HepG2 (cell line): ENCODE data around the gene CCDC85C. TPM values are rescaled to one million over a fixed set of nuclear protein-coding genes. Genes with fewer than 3 reads are reported as not detected.

Experiments used
- ATAC-seq: fragments of 200-7000 bp; cut with Tn5 transposase; 3 replicates; pipeline ENCODE4 v1.9.1; 2020; ENCODE audit warnings: mild to moderate bottlenecking, moderate library complexity
- BruUV-seq: library from RNA; stranded (reverse); fragments of 400-500 nt; replicated peaks from 2 replicates; lab custom pipeline; 2021; lab: Mats Ljungman, UMichigan
- CTCF ChIA-PET: fragments of 300-600 bp; formaldehyde crosslinking; extraction: SDS; loops from one replicate; lab custom pipeline; 2021; ENCODE audit warnings: low total read pairs, inconsistent platforms, low intra/inter-chr PET ratio; lab: Yijun Ruan, JAX
- POLR2A ChIA-PET: fragments of 350-600 bp; sonication (Branson Sonifier 250); formaldehyde crosslinking; loops from one replicate; lab custom pipeline; 2020; ENCODE audit warnings: antibody characterized with exemption, inconsistent platforms; lab: Yijun Ruan, JAX
- DNase-seq: peaks from one replicate; pipeline ENCODE4 v3.0.0-alpha.2; 2015; ENCODE audit warnings: low spot score
- FAIRE-seq: peaks from 3 replicates; lab custom pipeline; 2011; peaks lifted over from hg19 to GRCh38; lab: Jason Lieb, UNC
- H2AFZ ChIP-seq: one replicate; pipeline ENCODE4 v1.6.1; 2011; ENCODE audit warnings: low read length, inconsistent platforms
- H3K27ac ChIP-seq: fragments of 300-600 bp; 3 replicates; pipeline ENCODE4 v1.8.0; 2011; ENCODE audit warnings: mixed run types, mild to moderate bottlenecking, mixed read lengths, low read length, inconsistent platforms; ENCODE audit not compliant: insufficient read depth; ENCODE audit errors: extremely low read length
- H3K27me3 ChIP-seq, 2 experiments: fragments of 200-600 bp in 1 of 2; 2 replicates in 1 of 2; 3 replicates in 1 of 2; pipeline versions ENCODE4 v1.6.0 to v1.8.0; 2011; ENCODE audit warnings: low read length in 2 of 2, mild to moderate bottlenecking in 2 of 2, moderate library complexity in 2 of 2, inconsistent platforms in 1 of 2; ENCODE audit not compliant: insufficient read depth in 2 of 2, control insufficient read depth in 1 of 2
- H3K36me3 ChIP-seq, 2 experiments: fragments of 200-600 bp in 1 of 2; replicated peaks in 1 of 2; 2 replicates in 1 of 2; 3 replicates in 1 of 2; pipeline versions ENCODE4 v1.5.1 to v1.8.0; 2011; ENCODE audit warnings: low read length in 2 of 2, inconsistent platforms in 1 of 2; ENCODE audit not compliant: insufficient read depth in 2 of 2, control insufficient read depth in 1 of 2
- H3K4me1 ChIP-seq: 2 replicates; pipeline ENCODE4 v1.5.1; 2012; ENCODE audit warnings: low read length, inconsistent platforms; ENCODE audit not compliant: insufficient read depth
- H3K4me2 ChIP-seq: 2 replicates; pipeline ENCODE4 v1.6.0; 2011; ENCODE audit warnings: low read depth, low read length, inconsistent platforms
- H3K4me3 ChIP-seq, 3 experiments: fragments of 200-600 bp in 1 of 3; sonication (generic), shearing (Covaris generic) in 1 of 3; replicated peaks in 1 of 3; 2 replicates each; pipeline ENCODE4 v1.5.1; 2011 to 2016; ENCODE audit warnings: low read length in 3 of 3, inconsistent platforms in 2 of 3, low read depth in 2 of 3, mild to moderate bottlenecking in 2 of 3, control low read depth in 1 of 3, mixed read lengths in 1 of 3; ENCODE audit not compliant: insufficient read depth in 1 of 3
- H3K79me2 ChIP-seq: one replicate; pipeline ENCODE4 v1.6.1; 2011; ENCODE audit warnings: low read length, inconsistent platforms; ENCODE audit not compliant: insufficient read depth
- H3K9ac ChIP-seq: 2 replicates; pipeline ENCODE4 v1.6.0; 2011; ENCODE audit warnings: mild to moderate bottlenecking, low read depth, low read length, inconsistent platforms; ENCODE audit not compliant: insufficient read depth
- H3K9me3 ChIP-seq: 2 replicates; pipeline ENCODE4 v1.5.1; 2012; ENCODE audit warnings: mild to moderate bottlenecking, low read length
- H4K20me1 ChIP-seq: 2 replicates; pipeline ENCODE4 v1.6.0; 2011; ENCODE audit warnings: inconsistent platforms, mild to moderate bottlenecking, low read length, moderate library complexity; ENCODE audit not compliant: insufficient read depth
- BORCS8-MEF2B ChIP-seq: sonication (generic); formaldehyde crosslinking; IDR thresholded peaks from 2 replicates; pipeline ENCODE4 v1.8.0; 2022; ENCODE audit warnings: mild to moderate bottlenecking, missing genetic modification reagents
- IRX3 ChIP-seq: sonication (generic); formaldehyde crosslinking; IDR thresholded peaks from 2 replicates; pipeline ENCODE4 v1.8.1; 2023; ENCODE audit warnings: mild to moderate bottlenecking, low read depth, missing genetic modification reagents, borderline replicate concordance
- MAFK ChIP-seq, 2 experiments: IDR thresholded peaks in 1 of 2; conservative IDR thresholded peaks in 1 of 2; 2 replicates each; pipeline ENCODE4 v1.6.1; 2011; ENCODE audit warnings: improper control_type of control experiment in 2 of 2, low read length in 2 of 2
- NR2F6 ChIP-seq, 2 experiments: IDR thresholded peaks; 2 replicates each; pipeline ENCODE4 v1.6.1; 2016; ENCODE audit warnings: antibody characterized with exemption in 1 of 2, mild to moderate bottlenecking in 1 of 2
- RXRA ChIP-seq: sonication (generic); formaldehyde crosslinking; IDR thresholded peaks from 2 replicates; pipeline ENCODE4 v1.5.1; 2020; ENCODE audit warnings: missing genetic modification reagents
- SMAD3 ChIP-seq: sonication (generic); formaldehyde crosslinking; IDR thresholded peaks from 2 replicates; pipeline ENCODE4 v1.4.0; 2020; ENCODE audit warnings: missing genetic modification reagents
- SUZ12 ChIP-seq: fragments of 150-350 bp; IDR thresholded peaks from 2 replicates; pipeline ENCODE4 v1.6.1; 2014; ENCODE audit warnings: low read depth, low read length
- YEATS4 ChIP-seq: sonication (generic); formaldehyde crosslinking; IDR thresholded peaks from 2 replicates; pipeline ENCODE4 v1.4.0; 2020; ENCODE audit warnings: missing genetic modification reagents, borderline replicate concordance
- ZBTB3 ChIP-seq: sonication (generic); formaldehyde crosslinking; IDR thresholded peaks from 2 replicates; pipeline ENCODE4 v1.4.0; 2020; ENCODE audit warnings: low read depth, mild to moderate bottlenecking, moderate library complexity, missing genetic modification reagents, borderline replicate concordance
- ZMYM2 ChIP-seq: sonication (generic); formaldehyde crosslinking; IDR thresholded peaks from 2 replicates; pipeline ENCODE4 v1.8.0; 2022; ENCODE audit warnings: mild to moderate bottlenecking, missing genetic modification reagents
- ZNF101 ChIP-seq: sonication (generic); formaldehyde crosslinking; IDR thresholded peaks from 2 replicates; pipeline ENCODE4 v1.4.0; 2020; ENCODE audit warnings: mild to moderate bottlenecking, low read depth, missing genetic modification reagents, borderline replicate concordance
- ZNF549 ChIP-seq: sonication (generic); formaldehyde crosslinking; IDR thresholded peaks from 2 replicates; pipeline ENCODE4 v1.5.0; 2020; ENCODE audit warnings: missing genetic modification reagents
- ZNF629 ChIP-seq: sonication (generic); formaldehyde crosslinking; conservative IDR thresholded peaks from 2 replicates; pipeline ENCODE4 v1.5.0; 2020; ENCODE audit warnings: missing genetic modification reagents
- ZNF724P ChIP-seq: sonication (generic); formaldehyde crosslinking; IDR thresholded peaks from 2 replicates; pipeline ENCODE4 v1.8.0; 2022; ENCODE audit warnings: missing genetic modification reagents, borderline replicate concordance
- ZNF792 ChIP-seq: IDR thresholded peaks from 2 replicates; pipeline ENCODE4 v1.6.1; 2016
- ZSCAN31 ChIP-seq: sonication (generic); formaldehyde crosslinking; IDR thresholded peaks from 2 replicates; pipeline ENCODE4 v1.5.0; 2020; ENCODE audit warnings: low read depth, mild to moderate bottlenecking, missing genetic modification reagents
- WGBS: methylation state at CpG from one replicate; pipeline ENCODE4 v1.1.6; 2017; ENCODE audit warnings: low lambda C conversion rate; 5-methylcytosine and 5-hydroxymethylcytosine counted together
- in situ Hi-C: cut with HindIII; loops from 2 replicates; pipeline ENCODE4 v1.10.0; 2017; ENCODE audit warnings: low pct_unique_long_range_greater_than_20kb; ENCODE audit not compliant: extremely low pct_ligation_motif_present
- intact Hi-C: fragments of 100-400 bp; cut with micrococcal nuclease; formaldehyde crosslinking; loops from one replicate; pipeline ENCODE4 v1.10.0; 2022; ENCODE audit not compliant: unreplicated experiment
- polyA plus RNA-seq, 8 experiments: library from polyadenylated mRNA; depleted of rRNA in 3 of 8; stranded (reverse) in 7 of 8; unstranded in 1 of 8; fragments of >200 nt; fragmentation: Illumina TruSeq in 4 of 8; extraction: Trizol in 4 of 8; gene quantifications; 2 replicates each; pipeline versions ENCODE4 v1.2.1 to v1.2.3, GENCODE V29; 2011 to 2016; ENCODE audit warnings: low read depth in 4 of 8, missing spikeins in 1 of 8, mixed read lengths in 1 of 8; ENCODE audit not compliant: insufficient read depth in 1 of 8
- total RNA-seq, 5 experiments: library from RNA; depleted of rRNA; stranded (reverse); fragments of >200 nt; fragmentation: Illumina TruSeq; extraction: Trizol; gene quantifications; 2 replicates each; pipeline ENCODE4 v1.2.3, GENCODE V29; 2016; ENCODE audit warnings: low read depth in 1 of 5
- TF ChIP-seq, protein P1 (sequence below): sonication (generic); formaldehyde crosslinking; IDR thresholded peaks from 2 replicates; pipeline ENCODE4 v1.5.1; 2020; ENCODE audit warnings: missing genetic modification reagents, mild to moderate bottlenecking, borderline replicate concordance
- TF ChIP-seq, protein P2 (sequence below): IDR thresholded peaks from 2 replicates; pipeline ENCODE4 v1.6.1; 2012; ENCODE audit warnings: low read depth, low read length, improper control_type of control experiment

The CCDC85C gene
- total and polyA plus RNA-seq, 2 of the 13 experiments (the other 11 are each of a cell fraction or from before 2014, with no cell fraction given), result 18.8 to 43.8 TPM

DNA sequence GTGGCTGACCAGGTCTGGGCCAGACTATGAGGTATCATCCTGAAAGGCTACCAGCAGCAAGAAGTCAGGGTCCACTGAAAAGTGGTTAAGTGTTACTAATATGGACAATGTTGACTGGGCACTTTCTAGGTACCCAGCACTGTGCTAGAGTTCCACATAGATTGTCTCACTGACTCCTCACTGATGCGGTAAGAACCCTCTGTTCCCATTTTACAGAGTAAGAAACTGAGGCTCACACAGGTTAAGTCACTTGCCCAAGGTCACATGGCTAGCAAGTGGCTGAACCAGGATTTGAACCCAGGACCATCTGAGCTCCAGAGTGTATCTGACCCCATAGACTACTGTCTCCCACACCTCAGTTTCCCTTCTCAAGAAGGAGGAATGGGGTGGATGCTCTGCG is 4.6 kb upstream of the CCDC85C start:
- no peak for FAIRE-seq

DNA sequence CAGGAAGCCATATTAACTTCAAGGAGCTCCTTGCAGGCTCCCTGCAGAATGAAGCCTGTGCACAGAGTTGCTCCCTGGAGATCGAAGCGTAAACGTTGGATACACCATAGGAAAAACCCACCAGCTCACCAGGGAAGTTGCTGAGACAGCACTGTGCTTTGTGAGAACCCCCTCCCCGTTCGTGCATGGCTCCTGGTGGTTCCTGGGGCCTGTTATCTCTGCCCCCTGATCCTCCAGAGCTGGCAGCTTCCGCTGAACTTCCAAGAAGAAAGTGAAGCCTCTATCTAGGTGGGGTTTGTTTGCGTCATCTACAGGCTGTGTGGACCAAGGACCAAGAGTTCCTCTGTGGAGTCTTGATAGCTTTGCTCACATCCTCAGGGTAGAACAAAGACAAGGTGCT is 2.4 kb upstream of the CCDC85C start:
- Histone ChIP-seq H2AFZ (no peak overlapping the region), H3K9me3 (no peaks in the 10 kb centered on the region), H3K36me3 (no peaks in the 10 kb centered on the region), H3K4me3 (peak overlapping the region in 1 of 3 experiments; percentile 83; a peak in 1 of 6 replicates), H3K27ac (no peak overlapping the region), H3K4me1 (peaks cover 43% of the 10 kb centered on the region), H4K20me1 (peaks cover 4% of the 10 kb centered on the region; the same call in 1 of the 2 replicates), H3K9ac (no peak overlapping the region), H3K4me2 (peak overlapping the region; percentile 90; the same call in 1 of the 2 replicates), H3K27me3 (no peaks in the 10 kb centered on the region; a peak in 1 of 5 replicates), H3K79me2 (peaks cover 24% of the 10 kb centered on the region)
- BruUV-seq, result no TSS peak
- ChIA-PET POLR2A (interaction anchor here (1.4 to 8.6 kb wide), 2 partner anchors 41 to 52 kb away, joined by 3 to 101 read pairs; no protein-coding TSS in a partner anchor), CTCF (no interaction called here)
- TF ChIP-seq ZSCAN31 (CRISPR knock-in tag), result no peak
- TF ChIP-seq MAFK (conservative IDR thresholded peaks at IDR 0.05 in 1 of 2, IDR thresholded peaks at IDR 0.05 in 1 of 2; ENCODE audit: low read length in 2 of 2), result no peak
- TF ChIP-seq IRX3 (CRISPR knock-in tag), result no peak
- TF ChIP-seq NR2F6 (IDR thresholded peaks at IDR 0.05), result no peak
- no peak for TF ChIP-seq NR2F6 (CRISPR knock-in tag; IDR thresholded peaks at IDR 0.05)
- no peak for TF ChIP-seq ZBTB3
- TF ChIP-seq SMAD3 (CRISPR knock-in tag), result no peak
- TF ChIP-seq ZNF792 (CRISPR knock-in tag), result no peak
- no peak for TF ChIP-seq RXRA (CRISPR knock-in tag)
- TF ChIP-seq SUZ12, result no peak
- TF ChIP-seq, protein P1, sequence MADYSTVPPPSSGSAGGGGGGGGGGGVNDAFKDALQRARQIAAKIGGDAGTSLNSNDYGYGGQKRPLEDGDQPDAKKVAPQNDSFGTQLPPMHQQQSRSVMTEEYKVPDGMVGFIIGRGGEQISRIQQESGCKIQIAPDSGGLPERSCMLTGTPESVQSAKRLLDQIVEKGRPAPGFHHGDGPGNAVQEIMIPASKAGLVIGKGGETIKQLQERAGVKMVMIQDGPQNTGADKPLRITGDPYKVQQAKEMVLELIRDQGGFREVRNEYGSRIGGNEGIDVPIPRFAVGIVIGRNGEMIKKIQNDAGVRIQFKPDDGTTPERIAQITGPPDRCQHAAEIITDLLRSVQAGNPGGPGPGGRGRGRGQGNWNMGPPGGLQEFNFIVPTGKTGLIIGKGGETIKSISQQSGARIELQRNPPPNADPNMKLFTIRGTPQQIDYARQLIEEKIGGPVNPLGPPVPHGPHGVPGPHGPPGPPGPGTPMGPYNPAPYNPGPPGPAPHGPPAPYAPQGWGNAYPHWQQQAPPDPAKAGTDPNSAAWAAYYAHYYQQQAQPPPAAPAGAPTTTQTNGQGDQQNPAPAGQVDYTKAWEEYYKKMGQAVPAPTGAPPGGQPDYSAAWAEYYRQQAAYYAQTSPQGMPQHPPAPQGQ, result no peak
- no peak for TF ChIP-seq YEATS4 (CRISPR knock-in tag)
- no peak for TF ChIP-seq ZNF724P (CRISPR knock-in tag)
- TF ChIP-seq, protein P2, sequence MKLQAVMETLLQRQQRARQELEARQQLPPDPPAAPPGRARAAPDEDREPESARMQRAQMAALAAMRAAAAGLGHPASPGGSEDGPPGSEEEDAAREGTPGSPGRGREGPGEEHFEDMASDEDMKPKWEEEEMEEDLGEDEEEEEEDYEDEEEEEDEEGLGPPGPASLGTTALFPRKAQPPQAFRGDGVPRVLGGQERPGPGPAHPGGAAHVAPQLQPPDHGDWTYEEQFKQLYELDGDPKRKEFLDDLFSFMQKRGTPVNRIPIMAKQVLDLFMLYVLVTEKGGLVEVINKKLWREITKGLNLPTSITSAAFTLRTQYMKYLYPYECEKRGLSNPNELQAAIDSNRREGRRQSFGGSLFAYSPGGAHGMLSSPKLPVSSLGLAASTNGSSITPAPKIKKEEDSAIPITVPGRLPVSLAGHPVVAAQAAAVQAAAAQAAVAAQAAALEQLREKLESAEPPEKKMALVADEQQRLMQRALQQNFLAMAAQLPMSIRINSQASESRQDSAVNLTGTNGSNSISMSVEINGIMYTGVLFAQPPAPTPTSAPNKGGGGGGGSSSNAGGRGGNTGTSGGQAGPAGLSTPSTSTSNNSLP, result no peak
- TF ChIP-seq ZNF549 (CRISPR knock-in tag), result no peak
- TF ChIP-seq ZNF101, result no peak
- no peak for TF ChIP-seq ZMYM2
- ATAC-seq, result no peak
- in situ Hi-C loops, result no loop called here
- WGBS, result 80% methylated on average over 1 of the region's 7 CpGs
- intact Hi-C loops, result no loop called here
- FAIRE-seq, result no peak
- DNase-seq, result no peak

More for the DNA sequence above, 4.6 kb upstream of the CCDC85C start:
- Histone ChIP-seq H3K4me1 (peaks cover 54% of the 10 kb centered on the region), H3K36me3 (no peaks in the 10 kb centered on the region), H3K4me3 (no peak overlapping the region), H3K27ac (no peak overlapping the region), H3K27me3 (peaks cover 1 to 7% of the 10 kb centered on the region in 2 experiments; a peak in 1 of 5 replicates), H3K9ac (no peak overlapping the region), H4K20me1 (no peaks in the 10 kb centered on the region), H3K4me2 (no peak overlapping the region), H3K9me3 (no peaks in the 10 kb centered on the region), H2AFZ (no peak overlapping the region), H3K79me2 (peaks cover 2% of the 10 kb centered on the region)
- no peak for DNase-seq
- ChIA-PET POLR2A (no interaction called here), CTCF (no interaction called here)
- intact Hi-C loops, result no loop called here
- TF ChIP-seq ZNF629 (CRISPR knock-in tag), result peak; percentile 76
- no peak for TF ChIP-seq BORCS8-MEF2B (CRISPR knock-in tag)
- in situ Hi-C loops, result no loop called here
- 100% methylated on average over 2 of the region's 2 CpGs for WGBS
- no TSS peak for BruUV-seq
- ATAC-seq, result no peak
